Measurements from ENCODE around the gene PTGES2. TPM values are rescaled to one million over a fixed set of nuclear protein-coding genes. Genes with fewer than 3 reads are reported as not detected.
A peak's percentile ranks its signal among the peaks of the same experiment; 100 is the strongest.

Gene PTGES2
- total RNA-seq, 2 donors from 2014 or later: 23.5 to 27.5 TPM

DNA sequence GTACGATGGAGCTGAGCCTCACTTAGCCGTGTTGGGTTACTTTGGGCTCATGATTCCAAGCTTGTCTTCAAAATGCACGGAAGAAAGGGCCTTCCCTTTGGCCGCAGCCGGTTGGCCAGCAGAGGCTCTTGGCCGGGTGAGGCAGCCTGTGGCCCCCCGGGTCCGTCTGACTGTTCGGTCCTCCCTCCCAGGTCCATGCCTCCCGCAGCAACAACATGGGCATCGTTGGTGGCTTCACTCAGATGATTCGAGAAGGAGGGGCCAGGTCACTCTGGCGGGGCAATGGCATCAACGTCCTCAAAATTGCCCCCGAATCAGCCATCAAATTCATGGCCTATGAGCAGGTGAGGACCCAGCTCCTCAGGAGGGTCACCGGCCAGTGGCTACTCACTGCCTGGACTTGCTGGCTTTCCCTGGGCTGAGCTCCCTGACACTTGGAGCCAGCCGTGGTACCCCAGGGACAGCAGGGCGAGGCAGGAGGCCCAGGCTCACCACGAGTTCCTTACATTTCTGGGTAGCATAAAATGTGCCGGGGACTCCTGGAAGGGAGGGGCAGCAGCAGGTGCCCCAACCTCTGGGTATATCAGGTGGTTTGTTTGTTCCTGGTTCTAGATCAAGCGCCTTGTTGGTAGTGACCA, 21.9 kb downstream of the PTGES2 start:
- H3K4me1 Mint-ChIP-seq (ENCODE audit: low read depth): peaks cover 21% of the 10 kb centered on the region
- ATAC-seq (replicated peaks in 1 of 2): no peak
- H3K4me3 Mint-ChIP-seq: no peak overlapping the region
- H3K9me3 Mint-ChIP-seq: no peaks in the 10 kb centered on the region
- H3K36me3 Mint-ChIP-seq (ENCODE audit: insufficient read depth in 2 of 2): peaks cover 4 to 13% of the 10 kb centered on the region in 2 donors
- no peaks in the 10 kb centered on the region for H3K27me3 Mint-ChIP-seq (ENCODE audit: low read depth)
- DNase-seq: no peak
- H3K27ac Mint-ChIP-seq: no peak overlapping the region

DNA sequence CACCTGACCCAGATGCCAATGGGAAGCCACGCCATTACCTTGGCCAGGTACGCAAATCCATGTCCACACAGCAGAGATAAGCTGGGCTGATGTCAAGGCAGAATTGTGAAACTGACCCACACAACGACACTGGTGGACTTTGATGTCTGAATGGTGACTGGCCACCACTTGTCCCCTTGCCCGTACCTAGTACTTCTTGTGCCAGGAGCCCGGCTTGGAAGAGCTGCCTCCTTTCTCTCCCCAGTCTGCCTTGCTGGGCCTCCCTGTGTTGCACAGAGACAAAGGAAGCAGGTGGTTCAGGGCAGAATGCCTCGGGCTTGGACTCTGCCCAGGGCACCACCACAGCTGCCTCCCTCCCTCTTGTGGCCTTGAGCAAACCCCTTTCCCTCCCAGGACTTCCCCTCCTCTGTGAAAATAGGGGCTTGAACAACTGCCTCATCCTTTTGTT, 23.3 kb downstream of the PTGES2 start:
- ATAC-seq (replicated peaks in 1 of 2): no peak
- Mint-ChIP-seq H3K9me3 (no peaks in the 10 kb centered on the region), H3K4me3 (no peak overlapping the region), H3K27ac (no peak overlapping the region), H3K4me1 (ENCODE audit: low read depth) (peaks cover 21% of the 10 kb centered on the region), H3K36me3 (ENCODE audit: insufficient read depth in 2 of 2) (peaks cover 4 to 13% of the 10 kb centered on the region in 2 donors), H3K27me3 (ENCODE audit: low read depth) (no peaks in the 10 kb centered on the region)
- DNase-seq: no peak

GRCh38 chr9:128103589-128103962, 24.0 kb downstream of the PTGES2 start:
- peaks cover 25% of the 10 kb centered on the region for H3K4me1 Mint-ChIP-seq (ENCODE audit: low read depth)
- H3K4me3 Mint-ChIP-seq: no peak overlapping the region
- peak in 1 of 2 donors; percentile 52 for DNase-seq
- H3K27ac Mint-ChIP-seq: no peak overlapping the region
- peak; percentile 83 to 86 for ATAC-seq (replicated peaks in 1 of 2)
- H3K27me3 Mint-ChIP-seq (ENCODE audit: low read depth): no peaks in the 10 kb centered on the region
- H3K9me3 Mint-ChIP-seq: no peaks in the 10 kb centered on the region
- H3K36me3 Mint-ChIP-seq (ENCODE audit: insufficient read depth in 2 of 2): peaks cover 4 to 13% of the 10 kb centered on the region in 2 donors

DNA sequence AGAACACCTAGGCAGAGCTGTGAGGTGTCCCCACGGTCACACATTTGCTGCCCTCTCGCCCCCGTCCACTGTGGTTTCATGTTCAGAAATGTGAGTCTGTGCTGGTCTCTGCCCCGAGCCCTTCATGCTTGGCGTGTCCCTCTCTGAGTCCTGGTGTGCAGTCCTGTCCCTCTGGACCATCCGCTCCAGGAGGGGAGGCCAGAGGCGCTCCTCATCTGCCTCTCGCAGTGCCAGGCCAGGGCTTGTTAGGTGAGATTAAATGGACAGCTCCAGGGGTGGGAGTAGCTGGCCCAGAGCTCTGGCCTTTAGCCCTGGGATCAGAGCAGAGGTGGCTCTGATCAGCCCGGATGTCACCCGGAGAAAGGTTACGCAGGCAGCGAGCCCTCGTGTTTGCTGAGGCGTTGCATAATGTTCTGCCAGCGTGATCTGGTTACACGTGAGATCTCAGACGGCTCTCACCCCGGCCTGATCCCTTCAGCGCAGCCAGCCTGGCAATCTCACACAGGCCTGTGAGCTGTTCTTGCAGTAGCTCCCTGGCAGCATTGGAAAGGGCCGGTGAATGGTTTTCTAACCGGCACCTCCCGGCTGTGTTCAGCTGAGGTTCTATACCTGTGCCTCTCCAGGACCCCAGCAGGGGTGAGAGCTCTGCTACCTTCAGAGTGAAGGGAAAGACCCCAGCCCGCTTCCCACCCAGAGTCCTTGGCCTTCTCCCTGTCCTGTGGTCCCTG, 24.5 kb downstream of the PTGES2 start:
- no peak overlapping the region for H3K27ac Mint-ChIP-seq
- H3K9me3 Mint-ChIP-seq: no peaks in the 10 kb centered on the region
- peaks cover 31% of the 10 kb centered on the region for H3K4me1 Mint-ChIP-seq (ENCODE audit: low read depth)
- ATAC-seq (replicated peaks in 1 of 2) (peak in 1 of 2 donors; percentile 5), DNase-seq (no peak)
- H3K4me3 Mint-ChIP-seq: no peak overlapping the region
- no peaks in the 10 kb centered on the region for H3K27me3 Mint-ChIP-seq (ENCODE audit: low read depth)
- H3K36me3 Mint-ChIP-seq (ENCODE audit: insufficient read depth in 2 of 2): peaks cover 4 to 13% of the 10 kb centered on the region in 2 donors

- DNase-seq: no peak
- H3K36me3 Mint-ChIP-seq (ENCODE audit: insufficient read depth in 2 of 2): peaks cover 4 to 13% of the 10 kb centered on the region in 2 donors
- no peaks in the 10 kb centered on the region for H3K9me3 Mint-ChIP-seq
- peaks cover 39% of the 10 kb centered on the region for H3K4me1 Mint-ChIP-seq (ENCODE audit: low read depth)
- H3K27ac Mint-ChIP-seq: no peak overlapping the region
- no peak for ATAC-seq (replicated peaks in 1 of 2)
- H3K27me3 Mint-ChIP-seq (ENCODE audit: low read depth): no peaks in the 10 kb centered on the region
- no peak overlapping the region for H3K4me3 Mint-ChIP-seq
These were observed 25.3 kb downstream of the PTGES2 start for GRCh38 chr9:128102196-128102595.

GRCh38 chr9:128101690-128102089, 25.8 kb downstream of the PTGES2 start:
- Mint-ChIP-seq H3K4me1 (ENCODE audit: low read depth) (peaks cover 44% of the 10 kb centered on the region), H3K36me3 (ENCODE audit: insufficient read depth in 2 of 2) (peaks cover 4 to 12% of the 10 kb centered on the region in 2 donors), H3K27ac (no peak overlapping the region), H3K4me3 (no peak overlapping the region), H3K9me3 (no peaks in the 10 kb centered on the region), H3K27me3 (ENCODE audit: low read depth) (no peaks in the 10 kb centered on the region)
- DNase-seq (no peak), ATAC-seq (replicated peaks in 1 of 2) (no peak)

GRCh38 chr9:128101231-128101661, 26.3 kb downstream of the PTGES2 start:
- DNase-seq (no peak), ATAC-seq (replicated peaks in 1 of 2) (no peak)
- peaks cover 49% of the 10 kb centered on the region for H3K4me1 Mint-ChIP-seq (ENCODE audit: low read depth)
- H3K36me3 Mint-ChIP-seq (ENCODE audit: insufficient read depth in 2 of 2): peaks cover 4 to 12% of the 10 kb centered on the region in 2 donors
- H3K9me3 Mint-ChIP-seq: no peaks in the 10 kb centered on the region
- no peak overlapping the region for H3K27ac Mint-ChIP-seq
- no peak overlapping the region for H3K4me3 Mint-ChIP-seq
- no peaks in the 10 kb centered on the region for H3K27me3 Mint-ChIP-seq (ENCODE audit: low read depth)

DNA sequence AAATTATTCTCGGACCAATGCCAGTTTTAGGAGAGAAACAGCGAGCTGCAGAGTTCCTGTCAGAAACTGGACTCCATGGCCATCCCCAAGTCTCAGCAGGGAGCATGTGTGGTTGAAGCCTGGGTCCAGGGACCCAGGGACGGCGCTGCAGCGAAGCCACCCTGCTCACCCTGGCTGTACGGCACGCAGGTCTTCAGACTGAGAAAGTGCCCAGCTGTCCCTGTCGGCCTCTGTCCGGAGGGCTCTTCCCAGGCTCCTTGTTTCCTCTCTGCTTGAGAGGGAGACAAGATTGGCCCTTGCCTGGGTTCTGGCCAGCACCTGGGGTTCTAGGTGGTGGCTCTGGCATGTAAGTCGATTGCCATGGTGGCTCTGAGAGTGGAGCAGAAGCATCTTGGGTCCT, 26.9 kb downstream of the PTGES2 start:
- Mint-ChIP-seq H3K27ac (no peak overlapping the region), H3K27me3 (ENCODE audit: low read depth) (no peaks in the 10 kb centered on the region), H3K4me3 (no peak overlapping the region), H3K4me1 (ENCODE audit: low read depth) (peaks cover 50% of the 10 kb centered on the region), H3K9me3 (no peaks in the 10 kb centered on the region), H3K36me3 (ENCODE audit: insufficient read depth in 2 of 2) (peaks cover 4 to 12% of the 10 kb centered on the region in 2 donors)
- DNase-seq (no peak), ATAC-seq (replicated peaks in 1 of 2) (no peak)

GRCh38 chr9:128099932-128100491, 27.5 kb downstream of the PTGES2 start:
- DNase-seq (no peak), ATAC-seq (replicated peaks in 1 of 2) (no peak)
- H3K9me3 Mint-ChIP-seq: no peaks in the 10 kb centered on the region
- H3K27ac Mint-ChIP-seq: no peak overlapping the region
- H3K4me1 Mint-ChIP-seq (ENCODE audit: low read depth): peaks cover 55% of the 10 kb centered on the region
- peaks cover 4 to 12% of the 10 kb centered on the region in 2 donors for H3K36me3 Mint-ChIP-seq (ENCODE audit: insufficient read depth in 2 of 2)
- no peaks in the 10 kb centered on the region for H3K27me3 Mint-ChIP-seq (ENCODE audit: low read depth)
- H3K4me3 Mint-ChIP-seq: peak overlapping the region in 1 of 2 donors; percentile 69

DNA sequence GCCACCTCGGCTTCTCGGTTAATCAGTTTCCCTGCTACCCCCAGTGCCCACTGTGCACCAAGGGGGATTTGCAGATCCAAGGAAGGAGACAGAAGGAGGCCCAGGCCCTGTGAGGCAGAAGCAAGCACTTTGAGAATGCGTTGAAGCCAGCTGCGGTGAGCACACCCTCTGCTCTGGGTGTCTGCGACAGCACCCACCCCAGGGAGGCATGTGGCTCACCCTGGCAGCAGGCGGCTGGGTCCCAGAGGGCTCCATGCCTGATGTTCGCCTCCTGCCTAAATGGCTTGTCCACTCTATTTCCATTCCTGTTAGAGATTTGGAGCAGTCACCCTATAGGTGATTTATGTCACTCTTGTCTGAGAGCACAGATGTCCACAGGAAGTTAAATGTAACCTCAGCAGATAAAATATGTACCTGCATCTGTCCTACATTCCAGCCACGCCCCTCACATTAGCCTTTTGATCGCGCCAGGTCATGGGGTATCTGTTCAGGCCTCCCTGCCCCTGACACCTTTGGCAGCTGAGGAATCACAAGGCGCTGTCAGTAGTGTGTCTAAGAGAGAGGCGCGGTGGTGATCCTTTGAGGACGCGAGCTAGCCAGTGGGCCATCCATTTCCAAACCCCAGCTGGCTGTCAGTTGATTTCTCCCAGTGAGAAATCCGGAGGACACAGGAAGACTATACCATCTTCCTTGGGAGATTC, 28.1 kb downstream of the PTGES2 start:
- Mint-ChIP-seq H3K4me3 (peak overlapping the region; percentile 66 to 69), H3K9me3 (no peaks in the 10 kb centered on the region), H3K4me1 (ENCODE audit: low read depth) (peaks cover 59% of the 10 kb centered on the region), H3K27ac (no peak overlapping the region), H3K27me3 (ENCODE audit: low read depth) (no peaks in the 10 kb centered on the region), H3K36me3 (ENCODE audit: insufficient read depth in 2 of 2) (peaks cover 2 to 12% of the 10 kb centered on the region in 2 donors)
- no peak for ATAC-seq (replicated peaks in 1 of 2)
- no peak for DNase-seq

GRCh38 chr9:128098297-128099230, 29.0 kb downstream of the PTGES2 start:
- ATAC-seq (replicated peaks in 1 of 2) (peak; percentile 53 to 64), DNase-seq (peak; percentile 67 to 72)
- Mint-ChIP-seq H3K4me1 (ENCODE audit: low read depth) (peaks cover 59% of the 10 kb centered on the region), H3K27ac (peak overlapping the region; percentile 19), H3K27me3 (ENCODE audit: low read depth) (no peaks in the 10 kb centered on the region), H3K36me3 (ENCODE audit: insufficient read depth in 2 of 2) (peaks cover 2 to 10% of the 10 kb centered on the region in 2 donors), H3K4me3 (peak overlapping the region; percentile 66 to 69), H3K9me3 (no peaks in the 10 kb centered on the region)
